Progenitor cell of endocrine pancreas (in vitro differentiated cells): Measurements from ENCODE around the gene CHRM4. TPM values are rescaled to one million over a fixed set of nuclear protein-coding genes. Genes with fewer than 3 reads are reported as not detected.

Source experiments
- DNase-seq: peaks from one replicate; pipeline ENCODE4 v3.0.0; 2021; ENCODE audit warnings: low spot score; ENCODE audit not compliant: unreplicated experiment
- H3K27ac Mint-ChIP-seq: 2 replicates; pipeline ENCODE4 v1.8.0; 2021; ENCODE audit warnings: mild to moderate bottlenecking, moderate library complexity, mixed read lengths
- H3K27me3 Mint-ChIP-seq: 2 replicates; pipeline ENCODE4 v1.8.0; 2021; ENCODE audit warnings: mixed read lengths
- H3K36me3 Mint-ChIP-seq: 2 replicates; pipeline ENCODE4 v1.8.0; 2022; ENCODE audit warnings: mixed read lengths; ENCODE audit not compliant: insufficient read depth
- H3K4me1 Mint-ChIP-seq: 2 replicates; pipeline ENCODE4 v1.8.0; 2021; ENCODE audit warnings: low read depth, mixed read lengths
- H3K4me3 Mint-ChIP-seq: 2 replicates; pipeline ENCODE4 v1.8.0; 2021; ENCODE audit warnings: low read depth, mild to moderate bottlenecking, moderate library complexity, mixed read lengths
- H3K9me3 Mint-ChIP-seq: 2 replicates; pipeline ENCODE4 v1.8.0; 2021; ENCODE audit warnings: low read depth, mixed read lengths
- CTCF ChIP-seq: fragments of 200-600 bp; sonication (generic); IDR thresholded peaks from one replicate; pipeline ENCODE4 v1.5.0; 2021; ENCODE audit warnings: antibody characterized with exemption, mild to moderate bottlenecking; ENCODE audit not compliant: unreplicated experiment
- total RNA-seq: library from RNA; stranded (reverse); gene quantifications from 2 replicates; pipeline ENCODE4 v1.2.1, GENCODE V29; 2021

Gene CHRM4
- total RNA-seq, 1 donor from 2014 or later = 0.81 TPM

GRCh38 chr11:46388619-46389449 is 2.7 kb downstream of the CHRM4 start:
- H3K36me3 Mint-ChIP-seq = peaks cover 4% of the 10 kb centered on the region
- DNase-seq = no peak
- no peak overlapping the region for H3K4me3 Mint-ChIP-seq
- H3K27ac Mint-ChIP-seq = peak overlapping the region; percentile 60
- H3K9me3 Mint-ChIP-seq = no peaks in the 10 kb centered on the region
- peaks cover 58% of the 10 kb centered on the region for H3K27me3 Mint-ChIP-seq
- no peak for TF ChIP-seq CTCF
- peaks cover 21% of the 10 kb centered on the region for H3K4me1 Mint-ChIP-seq

- H3K27ac Mint-ChIP-seq = peak overlapping the region; percentile 60
- H3K27me3 Mint-ChIP-seq = peaks cover 54% of the 10 kb centered on the region
- H3K36me3 Mint-ChIP-seq = peaks cover 4% of the 10 kb centered on the region
- no peak overlapping the region for H3K4me3 Mint-ChIP-seq
- no peak for DNase-seq
- TF ChIP-seq CTCF = no peak
- peaks cover 25% of the 10 kb centered on the region for H3K4me1 Mint-ChIP-seq
- no peaks in the 10 kb centered on the region for H3K9me3 Mint-ChIP-seq
Measured at GRCh38 chr11:46387919-46388618, 3.5 kb downstream of the CHRM4 start.

DNA sequence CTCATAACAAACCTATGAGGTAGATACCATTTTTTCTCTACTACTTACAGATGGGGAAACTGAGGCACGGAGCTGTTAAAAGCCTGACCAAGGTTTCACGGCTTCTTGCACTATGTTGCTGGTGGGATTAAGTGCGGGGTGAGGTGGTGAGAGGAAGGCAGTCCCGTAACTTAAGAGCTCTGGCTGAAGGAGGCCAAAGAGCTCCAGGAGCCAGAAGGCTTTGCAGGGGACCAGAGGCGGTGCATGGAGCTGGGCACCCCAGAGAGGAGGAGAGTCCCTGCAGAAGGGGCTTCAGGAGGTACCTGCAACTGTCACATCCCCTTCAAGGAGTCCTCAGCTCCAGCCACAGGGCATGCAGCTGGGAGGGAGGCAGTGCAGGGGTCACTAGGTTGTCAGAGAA is 4.1 kb downstream of the CHRM4 start:
- H3K27ac Mint-ChIP-seq = no peak overlapping the region
- no peak for TF ChIP-seq CTCF
- no peaks in the 10 kb centered on the region for H3K9me3 Mint-ChIP-seq
- DNase-seq = no peak
- H3K27me3 Mint-ChIP-seq = peaks cover 49% of the 10 kb centered on the region
- H3K4me3 Mint-ChIP-seq = no peak overlapping the region
- peaks cover 21% of the 10 kb centered on the region for H3K4me1 Mint-ChIP-seq
- H3K36me3 Mint-ChIP-seq = peaks cover 4% of the 10 kb centered on the region

GRCh38 chr11:46386674-46387073 is 4.9 kb downstream of the CHRM4 start:
- H3K4me1 Mint-ChIP-seq = peaks cover 21% of the 10 kb centered on the region
- no peak overlapping the region for H3K27ac Mint-ChIP-seq
- no peak overlapping the region for H3K4me3 Mint-ChIP-seq
- H3K9me3 Mint-ChIP-seq = no peaks in the 10 kb centered on the region
- no peak for TF ChIP-seq CTCF
- peaks cover 49% of the 10 kb centered on the region for H3K27me3 Mint-ChIP-seq
- H3K36me3 Mint-ChIP-seq = peaks cover 4% of the 10 kb centered on the region
- no peak for DNase-seq

- Mint-ChIP-seq H3K27me3 (peaks cover 49% of the 10 kb centered on the region), H3K4me3 (no peak overlapping the region)
Measured at GRCh38 chr11:46386005-46386578, 5.5 kb downstream of the CHRM4 start.

More at GRCh38 chr11:46386005-46386578, 5.5 kb downstream of the CHRM4 start:
- no peak for DNase-seq
- TF ChIP-seq CTCF = no peak
- no peaks in the 10 kb centered on the region for H3K9me3 Mint-ChIP-seq
- peaks cover 21% of the 10 kb centered on the region for H3K4me1 Mint-ChIP-seq
- no peak overlapping the region for H3K27ac Mint-ChIP-seq
- H3K36me3 Mint-ChIP-seq = peaks cover 4% of the 10 kb centered on the region
